Measurements from ENCODE around the gene MYO1E.
A peak's percentile ranks its signal among the peaks of the same experiment; 100 is the strongest.

The MYO1E gene

GRCh38 chr15:59315914-59316451 is 56.7 kb downstream of the MYO1E start:
- DNase-seq (ENCODE audit: low spot score) = peak; percentile 71

GRCh38 chr15:59313641-59314332 is 58.9 kb downstream of the MYO1E start:
- DNase-seq (ENCODE audit: low spot score) = peak; percentile 80

DNA sequence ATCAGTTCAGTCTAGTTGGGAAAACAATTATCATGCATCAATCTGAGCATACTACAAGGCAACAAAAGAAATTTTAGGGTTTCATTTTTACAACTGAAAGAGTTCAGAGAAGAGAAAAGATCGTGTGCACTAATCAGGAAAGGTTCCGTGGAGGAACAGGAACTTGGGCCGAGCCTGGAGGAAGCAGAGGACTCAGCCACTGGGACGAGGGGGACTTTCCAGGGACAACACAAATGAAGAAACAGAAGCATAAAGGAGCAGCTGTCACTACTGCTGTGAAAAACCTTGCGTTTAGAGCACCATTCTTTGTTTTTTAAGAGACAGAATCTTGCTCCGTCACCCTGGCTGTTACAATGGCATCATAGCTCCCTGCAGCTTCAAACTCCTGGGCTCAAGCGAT is 60.5 kb downstream of the MYO1E start:
- DNase-seq (ENCODE audit: low spot score) = no peak

- no peak for DNase-seq (ENCODE audit: low spot score)
Observed at GRCh38 chr15:59311195-59311594, 61.5 kb downstream of the MYO1E start.

GRCh38 chr15:59309405-59309804 is 63.3 kb downstream of the MYO1E start:
- no peak for DNase-seq (ENCODE audit: low spot score)

DNA sequence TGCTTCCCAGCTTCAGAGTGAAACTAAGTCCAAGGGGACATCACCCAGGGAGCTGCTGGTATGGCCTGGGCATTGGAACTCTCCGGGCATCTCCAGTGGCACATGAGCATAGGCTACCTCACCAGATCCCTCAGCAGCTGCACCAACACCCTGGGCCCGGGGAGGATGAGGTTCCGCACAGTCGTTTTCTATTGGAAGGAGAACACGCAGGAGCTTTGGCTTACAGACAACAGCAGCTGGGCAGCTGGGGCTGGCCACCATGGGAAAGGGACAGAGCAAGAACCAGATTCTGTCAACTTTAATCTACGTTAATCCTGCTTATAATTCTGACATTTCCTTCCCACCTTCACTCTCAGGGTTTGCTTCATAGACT is 65.5 kb downstream of the MYO1E start:
- no peak for DNase-seq (ENCODE audit: low spot score)

DNA sequence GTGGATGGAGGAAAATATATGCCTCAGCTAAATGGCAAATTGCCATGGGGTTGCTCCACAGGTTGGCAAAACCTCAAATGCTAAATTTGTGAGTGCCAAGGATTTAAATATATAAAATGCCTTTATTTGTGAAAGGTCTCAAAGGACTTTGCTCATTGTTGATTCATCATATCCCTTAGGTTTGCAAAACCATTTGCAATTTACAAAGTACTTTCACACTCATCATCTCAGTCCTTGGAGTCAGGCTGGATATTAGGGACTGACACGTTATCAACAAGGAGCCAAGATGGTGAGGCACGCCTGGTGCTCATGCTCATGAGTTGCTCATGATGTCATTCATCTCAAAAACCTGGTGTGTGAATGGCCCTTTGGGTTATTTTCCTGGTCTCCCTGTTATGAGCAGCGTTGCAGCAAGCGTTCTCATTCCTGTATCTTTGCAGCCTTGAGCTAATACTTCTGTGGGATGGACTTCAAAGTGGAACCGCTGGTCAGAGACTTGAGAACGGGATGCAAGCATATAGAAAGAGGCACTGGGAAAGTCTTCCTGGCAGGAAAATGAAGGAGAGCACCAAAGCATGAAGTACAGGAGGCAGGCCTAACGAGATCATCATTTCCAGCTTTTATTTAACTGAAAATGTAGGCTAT is 66.0 kb downstream of the MYO1E start:
- DNase-seq (ENCODE audit: low spot score) = no peak

DNA sequence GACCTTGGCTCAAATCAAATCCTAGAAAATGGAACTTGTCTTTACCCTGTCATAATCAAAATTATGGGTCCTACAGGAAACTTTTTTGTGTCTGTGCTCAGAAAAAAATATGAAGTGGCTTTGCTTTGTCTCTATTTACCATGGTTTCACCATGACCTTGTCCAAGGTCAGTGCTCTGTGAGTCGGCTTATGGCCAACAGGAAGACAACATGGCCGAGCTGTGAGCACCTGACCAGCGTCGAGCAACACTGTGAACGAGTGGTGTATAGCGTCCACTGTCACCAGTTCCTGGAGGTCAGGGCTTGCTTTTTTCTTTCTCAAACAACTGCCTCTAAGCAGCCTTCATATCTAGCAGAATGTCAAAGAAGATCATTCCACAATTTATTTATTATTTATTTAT is 67.9 kb downstream of the MYO1E start:
- no peak for DNase-seq (ENCODE audit: low spot score)

GRCh38 chr15:59304034-59304795 is 68.5 kb downstream of the MYO1E start:
- DNase-seq (ENCODE audit: low spot score) = peak; percentile 68

GRCh38 chr15:59303633-59304032 is 69.0 kb downstream of the MYO1E start:
- DNase-seq (ENCODE audit: low spot score) = no peak

DNA sequence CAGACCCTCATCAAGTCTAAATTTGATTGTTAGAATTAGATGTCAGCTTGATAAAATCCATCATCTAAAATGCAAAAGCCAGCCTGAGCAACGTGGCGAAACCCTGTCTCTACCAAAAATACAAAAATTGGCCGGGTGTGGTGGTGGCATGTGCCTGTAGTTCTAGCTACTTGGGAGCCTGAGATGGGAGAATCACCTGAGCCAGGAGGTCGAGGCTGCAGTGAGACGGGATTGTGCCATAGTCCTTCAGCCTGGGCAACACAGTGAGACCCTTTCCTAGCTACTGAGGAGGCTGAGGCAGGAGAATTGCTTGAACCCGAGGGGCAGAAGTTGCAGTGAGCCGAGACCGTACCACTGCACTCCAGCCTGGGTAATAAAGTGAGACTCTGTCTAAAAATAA is 69.5 kb downstream of the MYO1E start:
- DNase-seq (ENCODE audit: low spot score) = no peak

- no peak for DNase-seq (ENCODE audit: low spot score)
Observed at GRCh38 chr15:59301527-59301926, 71.1 kb downstream of the MYO1E start.

DNA sequence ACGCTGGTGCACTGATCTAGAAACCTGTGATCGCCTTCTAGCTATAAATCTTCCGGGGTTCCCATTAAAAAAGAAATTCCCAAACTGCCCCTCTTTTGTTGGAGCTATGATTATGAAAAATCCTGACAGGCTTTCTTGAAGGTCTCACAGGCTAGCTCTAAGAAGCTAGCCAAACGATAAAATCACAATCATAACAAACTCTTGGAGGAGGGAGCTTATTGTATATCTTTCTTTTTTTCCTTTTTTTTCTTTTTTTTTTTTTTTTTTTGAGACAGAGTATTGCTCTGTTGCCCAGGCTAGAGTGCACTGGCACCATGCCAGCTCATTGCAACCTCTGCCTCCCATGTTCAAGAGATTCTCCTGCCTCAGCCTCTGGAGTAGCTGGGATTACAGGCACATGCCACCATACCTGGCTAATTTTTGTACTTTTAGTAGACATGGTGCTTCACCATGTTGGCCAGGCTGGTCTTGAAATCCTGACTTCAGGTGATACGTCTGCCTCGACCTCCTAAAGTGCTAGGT is 72.0 kb downstream of the MYO1E start:
- peak; percentile 58 for DNase-seq (ENCODE audit: low spot score)

DNA sequence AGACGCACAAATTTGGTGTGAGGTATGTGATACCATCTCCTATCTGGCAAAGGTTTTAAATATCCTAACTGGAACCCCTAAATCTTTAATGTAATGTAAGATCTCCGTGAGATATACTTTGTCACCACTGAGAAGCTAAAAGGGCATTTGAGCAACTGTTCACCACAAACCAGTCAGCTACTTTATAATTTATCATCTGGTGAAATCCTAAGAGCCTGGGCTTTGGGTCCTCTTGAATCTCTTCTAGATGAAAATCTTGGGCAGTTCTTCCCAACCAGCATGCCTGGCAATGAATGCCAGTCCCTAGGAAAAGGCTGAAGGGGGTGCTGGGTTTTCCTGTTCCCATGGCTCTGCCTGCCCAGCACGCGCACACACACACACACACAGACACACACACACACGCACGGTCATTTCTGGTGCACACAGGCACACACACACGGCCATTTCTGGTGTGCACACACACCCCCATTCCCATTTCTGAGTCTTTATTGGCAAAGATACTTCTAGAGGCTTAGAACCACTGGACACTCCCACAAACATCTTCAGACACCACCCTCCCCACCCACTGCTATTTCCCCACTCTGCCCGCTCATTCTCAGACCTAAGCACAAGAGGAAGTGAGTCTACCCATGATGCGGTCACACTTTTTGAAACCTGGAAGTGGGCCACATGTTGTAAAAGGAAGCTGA is 72.6 kb downstream of the MYO1E start:
- DNase-seq (ENCODE audit: low spot score) = peak; percentile 94

DNA sequence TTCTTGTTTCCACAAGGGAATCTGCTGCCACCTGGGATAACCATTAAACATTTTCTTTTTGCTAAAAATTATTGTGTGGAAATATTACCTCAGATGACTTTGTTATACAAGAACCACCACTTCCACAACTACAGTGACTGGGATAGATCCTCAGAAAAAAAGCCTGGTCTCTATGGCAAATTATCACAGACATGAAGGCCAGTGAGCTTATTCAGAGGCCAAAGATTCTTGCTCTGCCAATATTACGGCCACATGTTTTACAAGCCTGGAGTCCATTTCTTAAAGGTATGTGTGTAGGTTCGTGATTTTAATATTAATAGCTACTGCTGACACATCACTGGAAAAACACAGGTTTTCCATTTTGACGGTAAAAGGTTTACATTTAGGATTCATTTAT is 73.8 kb downstream of the MYO1E start:
- DNase-seq (ENCODE audit: low spot score) = no peak

GRCh38 chr15:59298225-59298853 is 74.3 kb downstream of the MYO1E start:
- no peak for DNase-seq (ENCODE audit: low spot score)

DNA sequence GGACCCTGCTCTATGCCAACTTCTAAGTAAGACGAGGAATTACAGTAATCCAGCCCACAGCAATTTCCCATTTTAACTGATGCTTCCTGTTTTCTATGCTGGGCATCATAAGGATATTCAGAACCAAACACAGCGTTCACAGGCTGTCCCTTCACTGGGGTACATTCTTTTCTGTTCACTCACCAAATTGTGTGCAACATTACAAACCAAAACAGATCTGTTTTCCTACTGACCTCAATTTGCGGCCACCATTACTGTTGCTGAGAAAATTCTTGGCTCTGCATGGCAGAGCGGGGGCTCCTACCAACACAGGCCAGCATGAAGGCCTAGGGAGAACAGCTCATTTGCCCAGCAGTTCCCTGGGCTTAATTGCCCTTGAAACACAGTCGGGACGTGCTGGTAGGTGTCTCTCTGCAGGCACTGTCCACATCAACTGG is 76.5 kb downstream of the MYO1E start:
- no peak for DNase-seq (ENCODE audit: low spot score)

GRCh38 chr15:59295261-59296001 is 77.2 kb downstream of the MYO1E start:
- DNase-seq (ENCODE audit: low spot score) = no peak

GRCh38 chr15:59294574-59295260 is 78.0 kb downstream of the MYO1E start:
- no peak for DNase-seq (ENCODE audit: low spot score)

GRCh38 chr15:59292442-59293151 is 80.1 kb downstream of the MYO1E start:
- no peak for DNase-seq (ENCODE audit: low spot score)

Measured in LoVo (cell line).